ENCODE measurements around the gene GPR161. TPM values are rescaled to one million over a fixed set of nuclear protein-coding genes. Genes with fewer than 3 reads are reported as not detected.

The GPR161 gene
- total and polyA plus RNA-seq, 2 of the 13 experiments (the other 11 are each of a cell fraction or from before 2014, with no cell fraction given) = 0.13 to 0.35 TPM

GRCh38 chr1:168091720-168092550 lies 44.8 kb downstream of the GPR161 start:
- Histone ChIP-seq H3K79me2 (ENCODE audit: insufficient read depth, low read length) (no peaks in the 10 kb centered on the region), H3K27me3 (ENCODE audit: control insufficient read depth in 1 of 2, insufficient read depth in 2 of 2, low read length in 2 of 2) (0 out of 5 replicates have a peak, but pooled peaks cover 2 to 4% of the 10 kb centered on the region in 2 experiments), H4K20me1 (ENCODE audit: insufficient read depth, low read length) (no peaks in the 10 kb centered on the region), H3K9me3 (ENCODE audit: low read length) (no peaks in the 10 kb centered on the region), H3K36me3 (replicated peaks in 1 of 2; ENCODE audit: control insufficient read depth in 1 of 2, insufficient read depth in 2 of 2, low read length in 2 of 2) (no peaks in the 10 kb centered on the region), H3K4me3 (replicated peaks in 1 of 3; ENCODE audit: insufficient read depth in 1 of 3, low read depth in 2 of 3, low read length in 3 of 3) (no peak overlapping the region), H3K9ac (ENCODE audit: insufficient read depth, low read depth, low read length) (no peak overlapping the region), H3K27ac (ENCODE audit: extremely low read length, insufficient read depth, low read length) (no peak overlapping the region), H3K4me2 (ENCODE audit: low read depth, low read length) (no peak overlapping the region), H2AFZ (ENCODE audit: low read length) (no peak overlapping the region), H3K4me1 (ENCODE audit: insufficient read depth, low read length) (no peaks in the 10 kb centered on the region)
- intact Hi-C loops (cut with micrococcal nuclease; ENCODE audit: unreplicated experiment) (loop anchor here (2.0 to 5.0 kb wide), 2 partner anchors 55 to 231 kb away; no protein-coding TSS in a partner anchor), in situ Hi-C loops (cut with HindIII; ENCODE audit: extremely low pct_ligation_motif_present, low pct_unique_long_range_greater_than_20kb) (loop anchor here (5.0 kb wide), 1 partner anchor 230 kb away; no protein-coding TSS in a partner anchor)
- CTCF ChIA-PET (ENCODE audit: low intra/inter-chr PET ratio, low total read pairs) = interaction anchor here (1.3 kb wide), 1 partner anchor 54 kb away, joined by 7 read pairs; no protein-coding TSS in a partner anchor
- POLR2A ChIA-PET = no interaction called here
- 65% methylated on average over 4 of the region's 8 CpGs for whole genome bisulfite sequencing (ENCODE audit: low lambda C conversion rate)
- FAIRE-seq (no peak), DNase-seq (ENCODE audit: low spot score) (no peak), ATAC-seq (no peak)
- no TSS peak for BruUV-seq (replicated peaks)
- TF ChIP-seq PAF1 (CRISPR knock-in tag; IDR thresholded peaks at IDR 0.05) (no peak), ZXDC (CRISPR knock-in tag; IDR thresholded peaks at IDR 0.05) (no peak), ZNF382 (CRISPR knock-in tag; IDR thresholded peaks at IDR 0.05; ENCODE audit: borderline replicate concordance) (no peak), CREB1 (IDR thresholded peaks at IDR 0.05) (no peak), CREB1 (CRISPR knock-in tag; IDR thresholded peaks at IDR 0.05) (no peak), ZMYM3 (CRISPR knock-in tag; IDR thresholded peaks at IDR 0.05) (no peak), ZNF891 (CRISPR knock-in tag; IDR thresholded peaks at IDR 0.05) (no peak), BRCA1 (CRISPR knock-in tag; IDR thresholded peaks at IDR 0.05) (no peak), HMG20A (CRISPR knock-in tag; IDR thresholded peaks at IDR 0.05; ENCODE audit: borderline replicate concordance) (no peak), HCFC1 (IDR thresholded peaks at IDR 0.05; ENCODE audit: low read depth, low read length) (no peak), ZNF282 (IDR thresholded peaks at IDR 0.05; ENCODE audit: partially characterized antibody) (no peak), ZNF296 (CRISPR knock-in tag; conservative IDR thresholded peaks at IDR 0.05) (no peak), HDAC1 (CRISPR knock-in tag; IDR thresholded peaks at IDR 0.05) (no peak)
- TF ChIP-seq, protein P1, sequence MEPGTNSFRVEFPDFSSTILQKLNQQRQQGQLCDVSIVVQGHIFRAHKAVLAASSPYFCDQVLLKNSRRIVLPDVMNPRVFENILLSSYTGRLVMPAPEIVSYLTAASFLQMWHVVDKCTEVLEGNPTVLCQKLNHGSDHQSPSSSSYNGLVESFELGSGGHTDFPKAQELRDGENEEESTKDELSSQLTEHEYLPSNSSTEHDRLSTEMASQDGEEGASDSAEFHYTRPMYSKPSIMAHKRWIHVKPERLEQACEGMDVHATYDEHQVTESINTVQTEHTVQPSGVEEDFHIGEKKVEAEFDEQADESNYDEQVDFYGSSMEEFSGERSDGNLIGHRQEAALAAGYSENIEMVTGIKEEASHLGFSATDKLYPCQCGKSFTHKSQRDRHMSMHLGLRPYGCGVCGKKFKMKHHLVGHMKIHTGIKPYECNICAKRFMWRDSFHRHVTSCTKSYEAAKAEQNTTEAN (CRISPR knock-in tag; conservative IDR thresholded peaks at IDR 0.05) = no peak
- TF ChIP-seq, protein P2, sequence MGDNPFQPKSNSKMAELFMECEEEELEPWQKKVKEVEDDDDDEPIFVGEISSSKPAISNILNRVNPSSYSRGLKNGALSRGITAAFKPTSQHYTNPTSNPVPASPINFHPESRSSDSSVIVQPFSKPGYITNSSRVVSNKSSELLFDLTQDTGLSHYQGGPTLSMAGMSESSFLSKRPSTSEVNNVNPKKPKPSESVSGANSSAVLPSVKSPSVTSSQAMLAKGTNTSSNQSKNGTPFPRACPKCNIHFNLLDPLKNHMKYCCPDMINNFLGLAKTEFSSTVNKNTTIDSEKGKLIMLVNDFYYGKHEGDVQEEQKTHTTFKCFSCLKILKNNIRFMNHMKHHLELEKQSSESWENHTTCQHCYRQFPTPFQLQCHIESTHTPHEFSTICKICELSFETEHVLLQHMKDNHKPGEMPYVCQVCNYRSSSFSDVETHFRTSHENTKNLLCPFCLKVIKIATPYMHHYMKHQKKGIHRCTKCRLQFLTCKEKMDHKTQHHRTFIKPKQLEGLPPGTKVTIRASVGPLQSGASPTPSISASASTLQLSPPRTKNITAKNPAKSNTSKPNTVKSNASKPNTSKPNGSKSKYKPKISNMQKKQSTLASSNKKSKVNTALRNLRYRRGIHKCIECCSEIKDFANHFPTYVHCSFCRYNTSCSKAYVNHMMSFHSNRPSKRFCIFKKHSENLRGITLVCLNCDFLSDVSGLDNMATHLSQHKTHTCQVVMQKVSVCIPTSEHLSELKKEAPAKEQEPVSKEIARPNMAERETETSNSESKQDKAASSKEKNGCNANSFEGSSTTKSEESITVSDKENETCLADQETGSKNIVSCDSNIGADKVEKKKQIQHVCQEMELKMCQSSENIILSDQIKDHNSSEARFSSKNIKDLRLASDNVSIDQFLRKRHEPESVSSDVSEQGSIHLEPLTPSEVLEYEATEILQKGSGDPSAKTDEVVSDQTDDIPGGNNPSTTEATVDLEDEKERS (CRISPR knock-in tag; IDR thresholded peaks at IDR 0.05) = no peak
- TF ChIP-seq, protein P3, sequence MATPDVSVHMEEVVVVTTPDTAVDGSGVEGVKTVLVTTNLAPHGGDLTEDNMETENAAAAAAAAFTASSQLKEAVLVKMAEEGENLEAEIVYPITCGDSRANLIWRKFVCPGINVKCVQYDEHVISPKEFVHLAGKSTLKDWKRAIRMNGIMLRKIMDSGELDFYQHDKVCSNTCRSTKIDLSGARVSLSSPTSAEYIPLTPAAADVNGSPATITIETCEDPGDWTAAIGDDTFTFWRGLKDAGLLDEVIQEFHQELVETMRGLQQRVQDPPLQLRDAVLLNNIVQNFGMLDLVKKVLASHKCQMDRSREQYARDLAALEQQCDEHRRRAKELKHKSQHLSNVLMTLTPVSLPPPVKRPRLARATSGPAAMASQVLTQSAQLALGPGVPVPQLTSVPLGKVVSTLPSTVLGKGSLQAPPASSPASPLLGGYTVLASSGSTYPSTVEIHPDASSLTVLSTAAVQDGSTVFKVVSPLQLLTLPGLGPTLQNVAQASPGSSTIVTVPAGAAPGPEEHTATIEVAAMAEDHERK (CRISPR knock-in tag; IDR thresholded peaks at IDR 0.05; ENCODE audit: low read depth) = no peak
